Adipocyte (in vitro differentiated cells): ENCODE data around the gene PHC2.

ENCODE experiments used
- DNase-seq: peaks from one replicate; pipeline ENCODE4 v3.0.0-alpha.2; 2015; ENCODE audit warnings: low read depth
- H3K27me3 ChIP-seq: replicated peaks from 2 replicates; pipeline ENCODE4 v1.7.0; 2013; ENCODE audit warnings: mild to moderate bottlenecking, low read length, moderate library complexity; ENCODE audit not compliant: control insufficient read depth, insufficient read depth
- H3K36me3 ChIP-seq: 2 replicates; pipeline ENCODE4 v1.7.0; 2013; ENCODE audit warnings: low read length, mild to moderate bottlenecking, moderate library complexity; ENCODE audit not compliant: control insufficient read depth, insufficient read depth, severe bottlenecking
- H3K4me1 ChIP-seq: 2 replicates; pipeline ENCODE4 v1.7.0; 2013; ENCODE audit warnings: mild to moderate bottlenecking, low read length, moderate library complexity; ENCODE audit not compliant: control insufficient read depth, insufficient read depth
- H3K4me3 ChIP-seq: 2 replicates; pipeline ENCODE4 v1.7.0; 2013; ENCODE audit warnings: mild to moderate bottlenecking, low read length, moderate library complexity
- H3K9ac ChIP-seq: 2 replicates; pipeline ENCODE4 v1.7.0; 2013; ENCODE audit warnings: mild to moderate bottlenecking, low read length, moderate library complexity
- H3K9me3 ChIP-seq: 2 replicates; pipeline ENCODE4 v1.7.0; 2013; ENCODE audit warnings: mild to moderate bottlenecking, low read length, moderate library complexity; ENCODE audit not compliant: control insufficient read depth

The PHC2 gene

DNA sequence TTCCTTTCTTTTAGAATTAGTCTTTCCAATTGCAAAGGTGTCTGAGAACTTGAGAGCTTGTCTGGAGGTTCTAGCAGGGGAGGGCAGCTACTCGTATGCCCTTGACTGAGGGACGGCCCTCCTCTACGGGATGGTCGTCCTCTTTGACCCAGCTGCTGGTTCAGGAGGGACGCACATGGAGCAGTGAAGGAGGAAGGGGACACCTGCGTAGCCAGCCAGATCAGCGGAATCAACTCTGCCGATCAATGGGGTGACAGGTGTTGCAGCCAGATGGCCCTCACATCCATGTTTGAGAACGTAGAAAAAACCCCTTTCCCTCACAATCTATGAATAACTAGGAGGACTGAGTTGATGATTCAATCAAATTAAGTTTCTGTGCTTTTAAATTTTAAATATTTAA lies 94.3 kb downstream of the PHC2 start:
- DNase-seq: no peak
- peaks cover 41% of the 10 kb centered on the region for H3K36me3 ChIP-seq
- peaks cover 97% of the 10 kb centered on the region for H3K4me1 ChIP-seq
- no peaks in the 10 kb centered on the region for H3K9me3 ChIP-seq
- no peak overlapping the region for H3K4me3 ChIP-seq
- no peaks in the 10 kb centered on the region for H3K27me3 ChIP-seq
- H3K9ac ChIP-seq: peak overlapping the region; percentile 49

- Histone ChIP-seq H3K9me3 (no peaks in the 10 kb centered on the region), H3K4me3 (peak overlapping the region; percentile 54), H3K27me3 (no peaks in the 10 kb centered on the region), H3K9ac (peak overlapping the region; percentile 80), H3K4me1 (peaks cover 88% of the 10 kb centered on the region), H3K36me3 (peaks cover 47% of the 10 kb centered on the region)
- no peak for DNase-seq
Measured at GRCh38 chr1:33335020-33335419, 95.9 kb downstream of the PHC2 start.

DNA sequence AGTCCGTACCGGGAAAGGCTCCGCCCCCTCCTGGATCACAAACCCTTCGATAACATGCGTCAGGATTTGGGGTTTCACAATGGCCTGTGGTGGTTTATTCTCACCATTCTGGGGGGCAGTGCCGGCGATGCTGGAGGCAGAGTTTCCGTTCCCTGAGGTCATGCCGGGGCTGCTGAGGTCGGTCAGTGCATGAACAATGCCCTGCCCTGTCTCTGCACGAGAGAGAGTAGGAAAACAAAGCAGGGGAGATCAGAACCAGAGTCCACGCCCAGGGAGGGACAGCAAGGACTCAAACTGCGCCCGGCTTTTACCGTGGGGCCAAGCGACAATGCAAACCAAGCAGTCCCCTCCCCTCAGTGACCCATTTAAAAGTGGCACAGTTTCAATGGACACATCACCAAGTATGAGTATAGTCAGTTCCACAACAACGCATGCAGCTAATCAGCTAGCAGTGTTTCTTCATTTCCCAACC lies 96.8 kb downstream of the PHC2 start:
- Histone ChIP-seq H3K36me3 (peaks cover 53% of the 10 kb centered on the region), H3K4me3 (peak overlapping the region; percentile 54), H3K27me3 (no peaks in the 10 kb centered on the region), H3K9me3 (no peaks in the 10 kb centered on the region), H3K9ac (peak overlapping the region; percentile 80), H3K4me1 (peaks cover 79% of the 10 kb centered on the region)
- no peak for DNase-seq

DNA sequence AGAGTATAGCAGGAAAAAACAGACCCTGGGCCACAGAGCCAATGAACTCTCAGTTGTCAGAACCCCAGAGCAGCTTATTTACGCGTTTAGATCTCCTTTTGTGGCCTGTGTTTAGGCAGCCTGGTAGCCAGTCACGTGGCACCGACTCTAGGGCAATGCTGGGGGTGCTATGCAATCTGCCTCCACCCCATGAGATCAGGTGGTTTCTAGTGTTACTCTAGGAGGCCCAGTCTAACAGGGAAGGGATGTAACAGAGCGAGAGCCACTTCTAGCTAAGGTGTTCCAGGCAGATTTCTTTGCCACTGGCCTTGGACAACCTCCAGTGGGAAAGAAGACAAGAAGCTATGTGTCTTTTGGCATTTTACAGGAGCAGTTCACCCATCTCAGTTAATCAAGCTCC lies 98.0 kb downstream of the PHC2 start:
- Histone ChIP-seq H3K27me3 (no peaks in the 10 kb centered on the region), H3K9me3 (no peaks in the 10 kb centered on the region), H3K4me3 (peak overlapping the region; percentile 37), H3K4me1 (peaks cover 79% of the 10 kb centered on the region), H3K36me3 (peaks cover 66% of the 10 kb centered on the region), H3K9ac (peak overlapping the region; percentile 80)
- DNase-seq: no peak

DNA sequence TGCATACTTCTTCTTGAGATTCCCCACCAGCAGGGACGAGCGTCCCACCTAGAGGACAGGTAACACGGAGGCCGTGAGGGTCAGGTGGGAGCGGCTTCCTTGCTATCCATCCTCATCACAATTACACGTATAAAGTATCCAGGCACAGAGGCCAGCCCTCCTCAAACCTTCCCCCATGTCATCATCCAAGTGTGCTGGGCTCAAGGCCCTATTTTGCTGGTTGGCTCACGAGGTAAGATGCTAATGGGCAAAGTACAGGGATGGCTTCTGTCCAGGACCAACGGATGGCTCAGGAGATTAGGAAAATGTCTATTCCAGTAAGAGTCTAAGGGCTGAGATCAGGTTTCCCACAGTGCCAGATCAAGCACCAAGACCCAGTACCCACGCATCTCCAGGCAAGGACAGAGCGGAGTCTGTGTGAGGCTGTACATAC lies 98.5 kb downstream of the PHC2 start:
- peaks cover 71% of the 10 kb centered on the region for H3K36me3 ChIP-seq
- H3K9me3 ChIP-seq: no peaks in the 10 kb centered on the region
- H3K9ac ChIP-seq: peak overlapping the region; percentile 80
- H3K4me3 ChIP-seq: peak overlapping the region; percentile 23
- DNase-seq: peak; percentile 38
- H3K27me3 ChIP-seq: no peaks in the 10 kb centered on the region
- peaks cover 79% of the 10 kb centered on the region for H3K4me1 ChIP-seq

DNA sequence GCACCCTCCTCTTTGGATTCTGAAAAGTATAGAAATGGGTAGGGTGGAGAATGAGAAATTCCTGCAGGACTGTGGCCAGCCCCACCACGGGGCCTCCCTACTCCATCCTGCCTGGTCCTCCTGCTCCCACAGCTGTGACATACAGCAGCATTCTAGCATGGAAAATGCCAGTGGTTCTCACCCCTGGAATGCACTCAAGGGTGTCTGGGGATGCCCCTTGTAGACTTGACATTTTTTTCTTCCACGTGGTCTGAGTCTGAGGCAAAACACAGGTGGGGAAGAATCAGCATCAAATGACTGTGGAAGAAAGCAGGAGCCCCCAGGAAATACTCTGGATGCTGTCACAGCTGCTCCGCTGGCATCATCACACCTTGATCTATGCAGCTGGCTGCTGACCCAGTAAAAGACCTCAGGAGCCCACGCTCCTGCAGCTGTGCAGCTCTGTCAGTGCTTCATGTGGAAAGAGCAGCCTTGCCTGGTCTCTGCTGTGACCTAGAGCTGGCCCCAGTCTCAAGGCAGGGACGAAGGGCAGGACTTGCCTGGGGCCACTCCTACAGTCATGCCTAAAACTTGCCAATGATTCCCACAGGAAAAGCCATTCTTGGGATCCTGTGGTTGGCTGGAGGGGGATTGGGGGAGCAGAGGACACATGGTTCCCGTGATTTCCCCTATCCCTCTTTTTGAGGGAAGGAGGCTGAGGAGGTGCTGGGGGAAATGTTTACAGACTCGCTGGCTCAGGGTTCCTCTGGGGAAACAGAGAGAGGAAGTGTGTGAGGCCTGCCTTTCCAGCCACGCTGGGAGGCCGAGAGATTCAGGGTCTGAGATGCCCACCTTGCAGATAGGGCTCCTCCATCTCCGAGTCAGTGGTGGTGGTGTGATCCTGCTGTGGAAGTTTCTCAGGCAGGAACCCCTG lies 99.2 kb downstream of the PHC2 start:
- Histone ChIP-seq H3K9ac (peak overlapping the region; percentile 51), H3K27me3 (no peaks in the 10 kb centered on the region), H3K4me3 (peak overlapping the region; percentile 23), H3K4me1 (peaks cover 79% of the 10 kb centered on the region), H3K36me3 (peaks cover 77% of the 10 kb centered on the region), H3K9me3 (no peaks in the 10 kb centered on the region)
- DNase-seq: no peak

DNA sequence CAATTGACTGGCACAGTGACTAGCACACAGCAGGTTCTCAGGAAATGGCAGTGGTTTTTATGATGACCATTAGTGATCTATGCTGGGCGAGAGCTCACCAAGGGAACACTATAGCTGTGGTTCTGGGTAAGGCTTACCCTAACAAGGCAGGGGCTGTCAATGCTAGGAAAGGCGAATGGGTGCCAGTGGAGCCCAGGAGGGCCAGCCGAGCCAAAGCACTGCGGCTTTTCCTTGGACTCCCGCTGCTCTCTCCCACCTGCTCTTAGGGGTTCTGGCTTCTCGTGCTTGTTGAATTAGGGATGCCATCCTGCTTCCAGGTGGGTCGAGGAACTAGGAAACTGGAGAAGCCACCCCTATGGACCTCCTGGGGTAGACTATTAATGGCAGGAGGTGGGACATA lies 100.0 kb downstream of the PHC2 start:
- DNase-seq: no peak
- Histone ChIP-seq H3K27me3 (no peaks in the 10 kb centered on the region), H3K9ac (peak overlapping the region; percentile 51), H3K9me3 (no peaks in the 10 kb centered on the region), H3K36me3 (peaks cover 85% of the 10 kb centered on the region), H3K4me3 (no peak overlapping the region), H3K4me1 (peaks cover 75% of the 10 kb centered on the region)

GRCh38 chr1:33330361-33330890 lies 100.5 kb downstream of the PHC2 start:
- Histone ChIP-seq H3K27me3 (no peaks in the 10 kb centered on the region), H3K4me1 (peaks cover 77% of the 10 kb centered on the region), H3K36me3 (peaks cover 90% of the 10 kb centered on the region), H3K9me3 (no peaks in the 10 kb centered on the region), H3K4me3 (no peak overlapping the region), H3K9ac (no peak overlapping the region)
- DNase-seq: no peak

- no peak for DNase-seq
- no peak overlapping the region for H3K4me3 ChIP-seq
- H3K27me3 ChIP-seq: no peaks in the 10 kb centered on the region
- peaks cover 75% of the 10 kb centered on the region for H3K4me1 ChIP-seq
- peaks cover 91% of the 10 kb centered on the region for H3K36me3 ChIP-seq
- H3K9me3 ChIP-seq: no peaks in the 10 kb centered on the region
- peak overlapping the region; percentile 33 for H3K9ac ChIP-seq
Measured at GRCh38 chr1:33329600-33330305, 101.1 kb downstream of the PHC2 start.

DNA sequence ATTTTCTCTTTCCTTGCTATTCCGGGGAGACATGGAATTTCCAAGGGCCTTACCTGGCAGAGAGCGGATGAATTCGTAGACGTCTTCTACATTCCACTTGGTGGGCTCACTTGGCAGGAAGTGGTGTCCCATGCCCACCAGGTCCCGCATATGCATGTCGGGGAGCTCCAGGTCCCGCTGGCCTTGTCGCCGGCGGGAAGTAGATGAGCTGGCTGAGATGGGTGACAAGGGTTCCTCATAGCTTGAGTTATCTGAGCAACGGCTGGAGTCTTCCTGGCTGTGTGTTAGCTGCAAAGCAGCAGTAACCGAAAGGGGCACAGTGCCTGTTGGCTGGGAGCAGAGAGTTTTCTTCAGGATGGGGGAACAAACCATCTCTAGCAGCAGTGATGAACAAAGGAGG lies 102.1 kb downstream of the PHC2 start:
- no peaks in the 10 kb centered on the region for H3K27me3 ChIP-seq
- H3K36me3 ChIP-seq: peaks cover 98% of the 10 kb centered on the region
- DNase-seq: no peak
- H3K4me3 ChIP-seq: no peak overlapping the region
- H3K9me3 ChIP-seq: no peaks in the 10 kb centered on the region
- peak overlapping the region; percentile 33 for H3K9ac ChIP-seq
- peaks cover 65% of the 10 kb centered on the region for H3K4me1 ChIP-seq
